Heart left ventricle (tissue), 13 donors: Measurements from ENCODE around the gene SERPINE3.

Experiments used
- POLR2A ChIP-seq, 2 donors: fragments of 450-650 bp; IDR thresholded peaks; one replicate each; pipeline ENCODE4 v1.6.1; 2017; ENCODE audit warnings: antibody characterized with exemption in 2 of 2, mild to moderate bottlenecking in 2 of 2, moderate library complexity in 2 of 2
- TF ChIP-seq, protein P1 (sequence below), 12 donors: fragments of 200-600 bp; sonication (generic) in 4 of 12; IDR thresholded peaks; one replicate each; pipeline versions ENCODE4 v1.5.0 to v1.8.0; 2018 to 2022; ENCODE audit warnings: antibody characterized with exemption in 12 of 12, mild to moderate bottlenecking in 5 of 12
- donor health status: ischemic (EF 13 %, LVEDD 7.1; RV severe dilation, severe dysfunction).
- donor health status: DM: no; HTN: yes; CAD: no.
- donor health status: DM: no; HTN: no; CAD: no.
- donor health status: ischemic (EF 25% LVEDD 6.9; RV normal size, moderate dysfunction).
- donor health status: ischemic (EF 25% LVEDD 5.7; RV mildly dilated, moderate dysfunction).
- donor health status: ischemic (EF 35%, LVEDD 5.7; RV mildly dilated, moderate dysfunction).
- donor health status: nonischemic (EF 11% LVEDD 7.7; RV severe dilation, severe dysfunction).
- donor health status: DM: yes; HTN: yes; CAD: no.
- donor health status: PGD.
- donor health status: ischemic (EF 29% LVEDD 5.4; RV normal size, mild dysfunction).
- donor health status: nonischemic (EF 23%, LVEDD 6.1; RV moderate dilation, normal function).

DNA sequence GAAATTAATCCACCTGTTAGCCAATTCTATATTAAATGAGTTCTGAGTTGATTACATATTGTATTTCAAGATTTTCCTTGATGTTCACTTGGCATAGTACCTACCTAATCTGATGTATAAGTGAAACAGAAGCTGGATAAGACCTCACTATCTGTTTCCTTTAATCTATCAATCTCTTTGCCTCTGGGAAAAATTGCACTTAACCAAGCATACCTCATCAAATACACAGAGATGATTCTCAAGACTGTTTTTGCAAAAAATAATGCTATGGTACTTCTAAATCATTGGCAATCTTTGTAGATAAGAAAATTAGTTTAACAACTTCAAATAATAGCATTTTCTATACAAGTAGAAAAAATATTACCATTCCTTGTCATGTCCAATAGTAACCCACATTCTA is 55.2 kb downstream of the SERPINE3 start:
- TF ChIP-seq, protein P1, sequence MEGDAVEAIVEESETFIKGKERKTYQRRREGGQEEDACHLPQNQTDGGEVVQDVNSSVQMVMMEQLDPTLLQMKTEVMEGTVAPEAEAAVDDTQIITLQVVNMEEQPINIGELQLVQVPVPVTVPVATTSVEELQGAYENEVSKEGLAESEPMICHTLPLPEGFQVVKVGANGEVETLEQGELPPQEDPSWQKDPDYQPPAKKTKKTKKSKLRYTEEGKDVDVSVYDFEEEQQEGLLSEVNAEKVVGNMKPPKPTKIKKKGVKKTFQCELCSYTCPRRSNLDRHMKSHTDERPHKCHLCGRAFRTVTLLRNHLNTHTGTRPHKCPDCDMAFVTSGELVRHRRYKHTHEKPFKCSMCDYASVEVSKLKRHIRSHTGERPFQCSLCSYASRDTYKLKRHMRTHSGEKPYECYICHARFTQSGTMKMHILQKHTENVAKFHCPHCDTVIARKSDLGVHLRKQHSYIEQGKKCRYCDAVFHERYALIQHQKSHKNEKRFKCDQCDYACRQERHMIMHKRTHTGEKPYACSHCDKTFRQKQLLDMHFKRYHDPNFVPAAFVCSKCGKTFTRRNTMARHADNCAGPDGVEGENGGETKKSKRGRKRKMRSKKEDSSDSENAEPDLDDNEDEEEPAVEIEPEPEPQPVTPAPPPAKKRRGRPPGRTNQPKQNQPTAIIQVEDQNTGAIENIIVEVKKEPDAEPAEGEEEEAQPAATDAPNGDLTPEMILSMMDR (IDR thresholded peaks at IDR 0.05), result no peak
- no peak for TF ChIP-seq POLR2A (IDR thresholded peaks at IDR 0.05)
